ENCODE results near the gene ROBO1. TPM values are rescaled to one million over a fixed set of nuclear protein-coding genes. Genes with fewer than 3 reads are reported as not detected.

The ROBO1 gene
- total RNA-seq, 3 donors from 2014 or later: 12.7 to 50.7 (median 23.6) TPM

GRCh38 chr3:79002465-79003372, 765.1 kb downstream of the ROBO1 start:
- intact Hi-C loops (cut with DNase I; ENCODE audit: low total_unique reads): no loop called here
- no peaks in the 10 kb centered on the region for H3K4me1 ChIP-seq
- no peaks in the 10 kb centered on the region for H3K36me3 ChIP-seq
- no peak for TF ChIP-seq POLR2A (IDR thresholded peaks at IDR 0.05)
- TF ChIP-seq POLR2AphosphoS5 (IDR thresholded peaks at IDR 0.05): no peak
- no peak for TF ChIP-seq CTCF (IDR thresholded peaks at IDR 0.05)
- peaks cover 0 to 6% of the 10 kb centered on the region in 2 donors for H3K9me3 ChIP-seq
- no peaks in the 10 kb centered on the region for H3K27me3 ChIP-seq
- H3K27ac ChIP-seq: no peak overlapping the region
- DNase-seq (ENCODE audit: low spot score in 2 of 2): no peak
- H3K4me3 ChIP-seq: no peak overlapping the region

- H3K27me3 ChIP-seq: no peaks in the 10 kb centered on the region
- DNase-seq (ENCODE audit: low spot score in 2 of 2): no peak
- H3K36me3 ChIP-seq: no peaks in the 10 kb centered on the region
- no peak overlapping the region for H3K4me3 ChIP-seq
- no peak for TF ChIP-seq POLR2AphosphoS5 (IDR thresholded peaks at IDR 0.05)
- TF ChIP-seq POLR2A (IDR thresholded peaks at IDR 0.05): no peak
- TF ChIP-seq CTCF (IDR thresholded peaks at IDR 0.05): no peak
- peaks cover 0 to 6% of the 10 kb centered on the region in 2 donors for H3K9me3 ChIP-seq
- no peak overlapping the region for H3K27ac ChIP-seq
- intact Hi-C loops (cut with DNase I; ENCODE audit: low total_unique reads): no loop called here
- H3K4me1 ChIP-seq: no peaks in the 10 kb centered on the region
Observed at GRCh38 chr3:79001255-79001654, 766.5 kb downstream of the ROBO1 start.

GRCh38 chr3:78999139-78999538, 768.7 kb downstream of the ROBO1 start:
- Histone ChIP-seq H3K27me3 (no peaks in the 10 kb centered on the region), H3K36me3 (no peaks in the 10 kb centered on the region), H3K9me3 (peaks cover 0 to 6% of the 10 kb centered on the region in 2 donors), H3K4me1 (no peaks in the 10 kb centered on the region), H3K27ac (no peak overlapping the region), H3K4me3 (no peak overlapping the region)
- no peak for DNase-seq (ENCODE audit: low spot score in 2 of 2)
- intact Hi-C loops (cut with DNase I; ENCODE audit: low total_unique reads): no loop called here
- TF ChIP-seq POLR2A (IDR thresholded peaks at IDR 0.05): no peak
- TF ChIP-seq POLR2AphosphoS5 (IDR thresholded peaks at IDR 0.05): no peak
- no peak for TF ChIP-seq CTCF (IDR thresholded peaks at IDR 0.05)

- no peak overlapping the region for H3K4me3 ChIP-seq
- no peak for TF ChIP-seq CTCF (IDR thresholded peaks at IDR 0.05)
- no peak for TF ChIP-seq POLR2A (IDR thresholded peaks at IDR 0.05)
- no peak for TF ChIP-seq POLR2AphosphoS5 (IDR thresholded peaks at IDR 0.05)
- DNase-seq (ENCODE audit: low spot score in 2 of 2): no peak
- H3K36me3 ChIP-seq: no peaks in the 10 kb centered on the region
- no peaks in the 10 kb centered on the region for H3K4me1 ChIP-seq
- H3K27me3 ChIP-seq: no peaks in the 10 kb centered on the region
- H3K9me3 ChIP-seq: peaks cover 9 to 24% of the 10 kb centered on the region in 2 donors
- H3K27ac ChIP-seq: no peak overlapping the region
- intact Hi-C loops (cut with DNase I; ENCODE audit: low total_unique reads): no loop called here
Observed at GRCh38 chr3:78995087-78995486, 772.7 kb downstream of the ROBO1 start.
